Nucleus accumbens (tissue), 56 donors: ENCODE data around the gene APMAP.
A peak's percentile ranks its signal among the peaks of the same experiment; 100 is the strongest.

Source experiments
- DNase-seq, 56 donors: peaks; one replicate each; lab custom pipeline; 2025; lab: John Stamatoyannopoulos, UW

APMAP gene, protein sequence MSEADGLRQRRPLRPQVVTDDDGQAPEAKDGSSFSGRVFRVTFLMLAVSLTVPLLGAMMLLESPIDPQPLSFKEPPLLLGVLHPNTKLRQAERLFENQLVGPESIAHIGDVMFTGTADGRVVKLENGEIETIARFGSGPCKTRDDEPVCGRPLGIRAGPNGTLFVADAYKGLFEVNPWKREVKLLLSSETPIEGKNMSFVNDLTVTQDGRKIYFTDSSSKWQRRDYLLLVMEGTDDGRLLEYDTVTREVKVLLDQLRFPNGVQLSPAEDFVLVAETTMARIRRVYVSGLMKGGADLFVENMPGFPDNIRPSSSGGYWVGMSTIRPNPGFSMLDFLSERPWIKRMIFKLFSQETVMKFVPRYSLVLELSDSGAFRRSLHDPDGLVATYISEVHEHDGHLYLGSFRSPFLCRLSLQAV

DNA sequence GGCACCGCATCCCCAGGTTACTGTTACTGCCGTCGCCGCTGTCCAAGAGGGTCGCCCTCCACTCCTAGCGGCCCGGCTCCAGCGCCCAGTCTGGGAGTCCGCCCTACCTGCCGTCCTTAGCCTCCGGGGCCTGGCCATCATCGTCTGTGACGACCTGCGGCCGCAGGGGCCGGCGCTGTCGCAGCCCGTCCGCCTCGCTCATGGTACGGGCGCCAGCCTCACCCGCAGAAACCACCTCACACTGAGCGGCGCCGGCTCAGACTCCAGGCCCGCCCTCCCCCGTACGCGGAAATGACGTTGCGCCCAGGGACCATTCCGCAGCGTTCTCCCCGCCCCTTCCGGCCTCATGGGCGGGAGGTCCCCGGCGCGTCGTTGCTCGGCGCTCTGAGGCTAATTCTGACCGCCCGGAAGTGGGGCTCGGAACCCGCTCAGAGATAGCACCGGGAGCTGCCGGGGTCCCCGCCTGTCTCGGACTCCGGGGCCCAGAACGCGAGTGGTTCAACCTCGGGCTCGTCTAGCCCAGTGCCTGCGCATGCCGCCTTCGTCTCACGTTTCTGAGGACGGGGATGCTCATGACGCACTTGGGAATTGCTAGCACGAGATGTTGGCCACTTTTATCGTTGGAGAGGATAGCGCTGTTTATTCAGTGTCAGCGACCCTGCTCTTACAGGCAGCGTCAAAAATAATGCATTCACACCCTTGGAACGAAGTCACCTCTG lies at the start of gene APMAP:
Gene APMAP (minus strand): TSS at position 265 of the 719 bp plus-strand sequence. CDS start 63 bp downstream, at position 202.
- peak in 55 of 56 donors; percentile 51 to 98 (median 92) for DNase-seq

DNA sequence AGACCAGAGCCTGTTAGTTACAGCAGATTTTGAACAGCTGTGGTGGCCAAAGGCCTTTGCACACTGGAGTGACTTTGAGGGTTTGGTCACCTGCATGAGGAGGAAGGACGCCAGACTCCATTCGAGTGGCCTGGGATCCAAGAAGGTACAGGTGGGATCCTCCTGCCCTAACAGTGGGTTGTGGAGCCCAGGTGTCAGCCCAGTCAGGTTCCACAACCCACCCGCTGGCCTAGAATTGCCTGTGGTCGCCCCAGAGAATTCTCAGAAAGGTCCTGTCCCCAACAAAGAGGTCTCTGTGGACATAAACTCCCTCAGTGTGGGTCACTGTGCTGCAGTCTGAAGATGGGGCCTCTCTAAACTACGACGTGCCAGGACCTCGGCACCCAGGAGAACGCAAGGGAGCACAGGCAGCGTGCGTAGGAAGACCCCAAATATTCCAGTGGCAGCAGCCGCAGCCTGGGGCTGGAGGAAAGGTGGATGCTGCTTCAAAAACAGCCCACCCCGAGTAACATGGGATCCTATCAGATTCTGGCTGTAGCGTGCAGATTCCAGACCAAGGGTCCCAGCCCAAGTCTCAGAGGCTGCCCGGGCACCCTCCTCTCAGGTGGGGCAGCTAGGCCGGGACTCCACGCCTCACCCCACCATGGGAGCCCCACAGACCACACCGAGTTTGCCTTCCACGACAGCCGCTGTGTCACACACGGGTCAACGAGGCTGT lies 49.4 kb upstream of the APMAP start:
- no peak for DNase-seq

DNA sequence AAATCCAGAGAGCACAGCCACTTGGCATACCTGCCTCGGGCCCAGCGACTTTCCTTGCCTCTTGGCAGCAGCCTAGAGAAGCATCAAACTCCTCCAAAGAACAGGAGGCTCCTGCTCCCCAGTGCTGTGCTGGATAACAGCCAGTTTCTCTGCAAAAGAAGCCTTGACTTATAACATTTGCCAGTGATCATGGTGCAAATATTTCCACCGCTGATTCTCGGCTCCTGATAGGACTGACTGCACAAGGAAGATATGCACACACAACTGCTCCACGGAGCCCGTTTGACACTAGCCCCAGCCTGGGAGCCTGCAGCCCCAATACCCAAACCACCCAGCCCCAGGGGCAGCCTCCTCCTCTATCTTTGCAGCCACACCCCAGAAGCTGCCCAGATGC lies 47.9 kb upstream of the APMAP start:
- DNase-seq, result peak in 2 of 56 donors; percentile 53 to 55

DNA sequence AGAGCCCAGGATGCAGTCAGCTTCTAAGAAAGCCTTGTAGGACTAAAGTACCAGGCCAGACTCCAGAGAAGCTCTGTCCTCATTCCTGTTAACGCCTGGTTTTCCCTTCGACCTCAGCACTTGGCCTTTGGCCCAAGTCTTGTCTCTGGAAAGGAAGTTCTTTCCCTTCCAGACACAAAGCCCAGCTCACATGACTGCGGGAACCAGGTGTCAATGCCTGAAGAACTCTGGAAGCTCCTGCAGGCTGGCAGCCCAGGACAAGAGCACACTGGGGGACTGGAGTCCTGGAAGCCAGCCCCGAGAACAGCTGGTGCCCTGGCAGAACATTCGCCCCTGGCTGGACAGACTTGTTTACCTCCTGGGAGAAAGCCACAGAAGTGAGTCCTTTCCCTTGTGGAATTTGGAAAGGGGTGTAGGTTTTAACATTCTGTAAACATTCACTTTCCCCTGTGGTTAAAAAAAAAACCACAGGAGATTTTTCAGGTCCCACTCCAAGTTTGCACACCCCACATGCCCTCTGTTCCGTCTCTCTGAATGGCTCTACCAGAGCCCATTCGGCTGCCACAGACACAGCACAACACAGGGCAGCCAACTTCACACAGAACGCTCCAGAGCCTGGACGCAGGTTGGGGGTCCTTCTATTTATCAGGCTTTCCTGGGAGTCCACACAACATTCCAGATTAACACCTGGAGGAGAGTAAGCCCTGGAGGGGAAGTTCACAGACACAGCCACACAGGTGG lies 47.3 kb upstream of the APMAP start:
- peak in 53 of 56 donors; percentile 33 to 89 (median 70) for DNase-seq

DNA sequence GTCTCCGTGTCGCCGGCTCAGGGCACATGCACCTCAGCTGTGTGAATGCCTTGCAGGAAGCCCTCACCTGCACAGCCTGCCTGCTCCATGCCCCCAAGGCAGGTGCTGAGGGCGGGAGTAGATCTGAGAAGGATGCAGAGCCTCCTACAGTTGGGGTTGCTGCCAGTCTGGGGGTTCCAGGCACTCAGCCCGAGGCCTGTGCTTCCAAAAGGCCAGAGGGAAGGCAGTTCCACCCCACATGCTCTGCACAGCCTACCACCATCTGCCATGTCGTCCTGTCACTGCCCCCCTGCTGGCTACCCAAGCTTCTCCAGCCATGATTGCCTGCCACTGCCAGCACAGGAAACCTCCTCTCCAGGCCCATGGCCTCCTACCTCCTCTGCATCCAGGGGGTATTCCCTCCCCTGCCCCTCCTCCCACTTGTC lies 46.1 kb upstream of the APMAP start:
- no peak for DNase-seq

DNA sequence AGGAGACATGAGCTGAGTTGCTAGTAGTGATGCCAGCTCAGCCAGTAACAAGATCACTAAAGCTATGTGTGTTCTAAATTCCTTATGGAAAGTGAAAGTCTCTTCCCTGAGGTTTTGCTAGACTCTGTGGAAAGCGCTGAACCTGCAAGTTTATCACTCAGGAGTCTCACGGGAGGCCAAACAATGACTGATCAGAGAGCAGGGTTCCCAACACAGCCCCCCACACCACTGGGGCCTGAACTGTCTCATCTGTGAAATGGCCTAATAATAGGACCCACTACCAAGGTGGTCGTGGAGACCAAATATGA lies 45.5 kb upstream of the APMAP start:
- DNase-seq, result no peak

DNA sequence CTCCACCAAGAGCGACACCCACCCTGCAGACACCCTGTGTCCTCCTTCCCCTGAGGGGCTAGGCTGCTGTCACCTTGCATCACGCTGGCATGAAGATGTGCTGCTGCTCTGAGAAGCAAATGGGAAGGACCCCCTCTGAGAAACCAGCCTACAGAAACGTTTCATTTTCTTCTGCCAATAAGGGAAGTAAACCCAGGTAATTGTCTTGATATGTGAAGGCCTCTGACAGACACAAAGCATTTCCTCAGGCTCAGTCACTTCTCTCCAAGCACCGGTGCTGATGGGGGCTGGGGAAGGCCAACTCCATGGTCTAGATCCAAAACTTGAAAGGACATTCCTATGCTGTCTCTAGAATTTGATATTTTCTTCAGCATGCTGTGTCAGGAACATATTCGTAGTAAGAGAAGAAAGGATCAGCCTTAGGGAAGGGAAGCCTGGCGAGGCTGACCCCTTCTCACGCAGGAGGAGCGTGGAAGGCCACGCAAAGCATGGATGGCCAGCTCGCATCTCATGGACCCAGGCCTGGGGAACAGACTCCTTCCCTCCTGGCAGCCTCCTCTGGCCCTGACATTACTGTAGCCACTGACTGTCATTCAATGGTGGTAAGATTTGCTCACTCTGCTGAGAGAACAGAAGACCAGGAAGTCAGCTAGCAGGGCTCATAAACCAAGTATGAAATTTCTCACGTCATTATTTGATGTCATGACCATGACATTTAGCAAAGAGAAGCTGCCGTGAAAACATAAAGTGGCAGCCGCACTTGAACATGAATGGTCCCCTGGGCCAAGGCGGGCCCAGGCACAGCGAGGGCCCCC lies 44.9 kb upstream of the APMAP start:
- DNase-seq, result no peak

DNA sequence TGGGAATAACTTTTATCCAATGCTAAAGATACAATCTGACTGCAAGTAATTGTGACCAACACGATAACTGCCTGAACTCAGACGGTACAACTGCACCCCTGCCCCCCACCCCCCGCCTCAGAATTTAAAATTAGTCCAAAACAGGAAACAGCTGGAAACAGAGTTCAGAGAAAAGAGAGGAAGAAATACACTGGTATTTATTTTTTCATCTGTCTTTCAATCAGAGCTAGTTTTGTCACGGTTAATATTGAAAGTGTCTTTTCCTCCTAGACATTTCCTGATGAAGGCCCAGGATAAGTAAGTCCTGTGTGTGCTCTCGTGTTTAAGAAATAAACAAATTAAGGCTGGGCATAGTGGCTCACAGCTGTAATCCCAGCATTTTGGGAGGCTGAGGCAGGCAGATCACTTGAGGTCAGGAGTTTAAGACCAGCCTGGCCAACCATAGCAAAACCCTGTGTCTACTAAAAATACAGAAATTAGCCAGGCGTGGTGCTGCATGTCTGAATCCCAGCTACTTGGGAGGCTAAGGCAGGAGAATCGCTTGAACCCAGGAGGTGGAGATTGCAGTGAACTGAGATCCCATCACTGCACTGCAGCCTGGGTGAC lies 43.9 kb upstream of the APMAP start:
- no peak for DNase-seq

DNA sequence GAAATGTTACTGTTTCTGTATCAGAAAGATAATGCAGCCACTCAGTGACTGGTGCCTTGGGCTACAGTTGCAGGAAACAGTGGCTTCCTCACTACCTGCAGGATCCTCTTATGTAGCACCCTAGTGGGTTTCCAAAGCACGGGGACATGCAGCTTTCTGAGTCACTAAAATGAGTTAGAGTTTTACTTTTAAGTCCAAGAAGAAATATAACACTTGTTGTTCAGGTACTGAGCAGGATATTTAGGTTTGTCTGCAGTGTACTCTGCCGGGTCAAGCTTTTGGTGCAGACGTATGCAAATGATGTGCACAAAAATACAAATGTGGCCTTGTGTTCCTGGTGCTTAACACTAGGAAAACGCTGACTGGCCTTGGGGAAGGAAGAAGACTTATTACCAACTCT lies 43.4 kb upstream of the APMAP start:
- DNase-seq, result peak in 1 of 56 donors; percentile 14

DNA sequence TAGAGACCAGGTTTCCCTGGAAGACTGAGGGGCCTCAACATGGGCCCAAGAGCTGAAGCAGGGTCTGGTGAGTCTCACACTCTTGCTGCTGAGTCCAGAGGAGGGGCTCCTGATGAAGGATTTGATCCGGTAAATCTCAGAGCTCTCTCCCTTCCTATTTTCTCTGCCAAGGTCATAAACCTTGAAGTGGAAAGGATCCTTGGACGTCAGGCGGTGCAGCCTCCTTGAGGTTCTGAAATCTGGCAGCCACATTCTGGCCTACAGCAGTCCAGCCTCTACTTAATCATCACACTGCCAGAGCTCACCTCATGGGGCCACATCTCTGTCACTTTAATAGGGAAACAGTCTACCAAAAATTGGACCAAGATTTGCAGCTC lies 41.4 kb upstream of the APMAP start:
- DNase-seq, result no peak

DNA sequence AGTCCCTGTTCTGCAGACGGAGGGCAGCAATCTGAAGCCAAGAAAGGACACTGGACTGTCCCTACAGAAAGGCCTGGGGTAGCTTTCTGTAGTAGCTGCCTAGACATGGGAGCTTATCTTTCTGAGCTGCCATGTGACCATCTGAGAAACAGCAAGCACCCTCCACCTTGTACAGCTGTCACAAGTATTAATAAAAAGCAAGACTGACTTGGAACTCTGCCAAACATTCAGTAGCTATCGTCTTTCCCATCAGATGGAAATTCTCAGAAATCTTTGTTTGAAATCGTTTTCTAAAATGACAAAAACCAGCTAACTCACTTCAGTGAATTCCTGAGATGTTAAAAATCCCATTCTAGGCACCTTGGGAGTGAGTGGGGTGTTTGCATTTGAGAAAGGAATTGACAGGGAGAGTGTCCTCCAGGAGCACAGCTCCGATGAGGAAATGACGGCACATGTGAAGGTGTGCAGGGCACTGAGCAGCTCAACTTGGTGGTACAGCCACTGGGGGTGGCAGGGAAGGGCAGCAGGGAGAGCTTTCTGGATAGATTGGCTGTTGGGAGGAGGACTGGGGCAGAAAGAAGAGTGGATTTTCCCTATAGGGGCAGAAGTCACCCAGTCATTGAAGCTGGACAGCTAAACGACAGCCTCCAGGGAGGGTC lies 40.8 kb upstream of the APMAP start:
- no peak for DNase-seq

DNA sequence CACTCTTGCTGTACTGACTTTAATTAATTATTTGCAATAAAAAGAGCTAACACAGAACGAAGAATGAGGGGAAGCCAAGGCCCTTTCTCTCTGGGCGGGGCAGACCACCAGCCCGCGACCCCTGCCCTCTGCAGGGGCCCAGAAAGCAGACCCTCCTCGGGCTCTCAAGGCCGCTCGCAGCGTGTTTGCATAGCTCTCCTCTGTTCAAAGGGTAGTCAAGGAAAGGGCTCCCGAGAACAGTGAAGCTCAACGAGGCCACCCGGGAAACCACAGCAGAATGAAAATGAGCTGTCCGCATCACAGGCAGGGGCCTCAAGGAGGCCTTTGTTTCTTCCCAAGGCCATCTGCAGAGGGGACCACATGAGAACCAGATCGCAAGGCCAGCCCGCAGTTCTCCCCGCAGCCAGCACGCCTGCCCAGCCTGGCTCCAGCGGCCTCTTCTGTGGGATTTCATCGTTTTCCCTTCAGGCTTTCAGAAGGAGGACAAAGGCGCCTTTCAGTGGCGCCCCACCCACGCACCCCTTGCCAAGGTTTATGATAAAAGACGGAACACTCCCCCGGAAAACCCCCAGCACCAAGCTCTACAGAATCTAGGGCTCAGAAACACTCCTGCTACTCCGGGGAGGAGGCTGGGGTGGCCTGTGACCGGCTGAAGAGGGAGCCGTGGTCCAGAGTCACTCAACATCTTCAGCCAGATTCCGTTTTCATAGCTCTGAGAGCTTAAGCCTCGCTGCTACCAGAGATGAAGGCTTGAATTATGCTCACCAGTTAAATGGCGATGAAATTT lies 40.1 kb upstream of the APMAP start:
- peak; percentile 50 to 98 (median 93) for DNase-seq

DNA sequence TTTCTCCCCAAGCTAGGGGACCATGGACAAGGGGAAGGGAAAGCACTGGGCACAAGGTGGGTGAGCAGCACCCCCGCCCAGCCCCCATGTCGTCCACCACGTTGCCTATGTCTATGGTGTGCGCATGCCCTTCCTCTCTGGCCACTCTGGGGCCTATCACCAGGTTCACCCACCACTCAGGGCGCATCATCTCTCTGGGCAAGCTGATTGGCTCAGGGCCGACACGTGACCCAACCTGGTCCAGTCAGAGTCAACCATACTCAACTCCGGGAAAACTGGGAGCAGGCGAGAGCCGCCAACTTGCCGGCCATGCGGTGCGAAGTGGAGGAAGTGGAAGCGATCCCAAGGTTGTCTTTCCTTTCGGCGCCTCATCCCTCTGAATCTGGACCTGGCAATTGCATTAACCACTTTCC lies 39.5 kb upstream of the APMAP start:
- DNase-seq, result peak in 45 of 56 donors; percentile 31 to 84 (median 62)

DNA sequence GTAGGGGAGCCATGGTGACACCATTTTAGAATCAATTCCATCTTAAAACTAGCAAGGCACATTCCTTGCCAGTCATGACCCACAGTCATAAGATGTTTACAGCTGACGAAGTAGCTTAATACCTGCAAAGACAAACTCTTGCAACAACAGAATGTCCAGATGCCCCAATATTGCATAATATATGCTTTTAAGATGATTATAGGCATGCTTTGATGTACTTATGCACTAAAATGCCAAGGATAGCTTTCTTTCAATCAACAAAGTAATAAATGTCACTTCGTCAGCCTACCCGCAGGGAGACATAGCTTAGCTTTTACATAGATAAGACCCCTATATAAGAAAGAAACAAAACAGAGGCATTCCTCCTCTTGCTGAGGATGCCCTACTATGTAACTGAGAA lies 38.7 kb upstream of the APMAP start:
- DNase-seq, result no peak

DNA sequence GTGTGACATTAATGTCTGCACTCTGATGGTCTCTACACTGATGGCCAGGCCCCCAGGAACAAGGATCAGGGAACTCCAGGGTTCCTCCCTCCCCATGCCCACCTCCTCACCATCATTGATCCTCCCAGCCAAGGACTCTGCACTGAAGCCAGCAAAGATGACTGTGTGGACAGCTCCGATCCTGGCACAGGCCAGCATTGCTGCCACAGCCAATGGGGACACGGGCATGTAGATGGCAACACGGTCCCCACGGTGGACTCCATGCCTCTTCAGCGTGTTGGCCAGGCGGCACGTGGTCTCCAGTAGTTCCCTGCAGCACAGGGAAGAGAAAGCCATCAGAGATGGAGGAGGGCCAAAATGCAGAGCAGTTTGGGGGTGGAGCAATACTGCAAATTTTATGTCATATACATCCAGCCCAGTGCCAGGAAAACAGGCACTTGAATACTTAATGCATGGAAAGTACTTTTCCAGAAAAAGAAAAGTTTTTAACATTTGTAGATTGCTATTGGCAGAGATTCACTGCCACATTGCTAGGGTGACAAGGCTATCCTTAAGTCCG lies 38.2 kb upstream of the APMAP start:
- peak in 15 of 56 donors; percentile 12 to 48 (median 37) for DNase-seq

DNA sequence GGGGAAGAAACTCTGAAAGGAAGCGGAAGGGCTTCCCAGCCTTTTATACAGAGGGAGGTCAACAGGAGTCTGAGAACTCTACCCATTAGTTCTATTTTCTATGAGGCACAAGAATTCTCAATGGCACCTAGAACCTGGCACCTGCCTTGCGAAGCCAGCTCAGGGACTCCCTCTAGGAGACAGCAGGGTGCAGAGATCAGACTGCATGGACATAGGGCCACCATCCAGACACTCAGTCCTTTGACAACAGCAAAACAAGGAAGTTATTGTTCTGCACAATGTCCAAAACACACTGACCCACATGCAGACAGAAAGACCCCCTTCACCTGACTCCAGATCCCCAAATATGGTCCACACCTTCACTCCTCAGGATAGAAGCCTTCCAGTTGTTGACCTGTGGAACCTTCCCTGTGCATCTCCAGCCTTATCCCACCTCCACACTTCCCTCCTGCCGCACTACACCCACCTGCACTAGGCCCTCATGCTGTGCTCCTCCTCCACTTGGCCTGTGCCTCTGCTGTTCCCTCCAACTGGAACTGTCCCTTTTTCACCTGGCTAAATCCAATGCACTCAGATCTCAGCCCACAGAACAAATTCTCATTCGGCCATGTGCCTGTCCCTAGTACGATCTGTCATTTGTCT lies 37.6 kb upstream of the APMAP start:
- peak in 16 of 56 donors; percentile 19 to 65 (median 39) for DNase-seq

DNA sequence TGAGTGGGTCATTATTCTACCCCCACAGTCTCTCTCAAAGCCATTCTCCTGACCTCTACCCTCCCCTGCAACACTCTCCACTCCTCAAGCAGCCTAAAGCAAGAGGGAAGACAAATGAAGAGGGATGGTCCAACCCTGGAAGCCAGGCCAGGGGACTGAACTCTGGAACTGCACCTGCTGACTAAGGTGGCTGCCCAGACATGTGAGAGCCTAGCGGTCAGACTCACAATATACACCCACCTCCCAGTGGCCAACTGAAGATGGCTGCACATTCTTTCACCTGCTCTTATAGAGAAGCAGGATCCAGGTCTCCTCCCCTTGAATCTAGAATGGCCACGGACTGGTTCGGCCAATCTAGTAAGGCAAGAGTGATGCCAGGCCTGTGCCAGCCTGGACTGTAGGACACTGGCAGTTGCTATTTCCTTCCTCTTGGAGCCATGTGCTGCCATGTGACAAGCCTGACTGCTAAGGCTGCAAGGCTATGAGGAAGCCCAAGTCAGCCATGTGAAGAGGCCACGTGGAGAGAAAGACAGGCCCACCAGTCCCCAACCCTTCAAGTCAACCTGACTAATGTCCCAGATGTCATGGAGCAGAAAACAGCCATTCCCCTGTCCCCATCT lies 33.5 kb upstream of the APMAP start:
- DNase-seq, result no peak
